Measurements from ENCODE around the gene SLC9A9.

DNA sequence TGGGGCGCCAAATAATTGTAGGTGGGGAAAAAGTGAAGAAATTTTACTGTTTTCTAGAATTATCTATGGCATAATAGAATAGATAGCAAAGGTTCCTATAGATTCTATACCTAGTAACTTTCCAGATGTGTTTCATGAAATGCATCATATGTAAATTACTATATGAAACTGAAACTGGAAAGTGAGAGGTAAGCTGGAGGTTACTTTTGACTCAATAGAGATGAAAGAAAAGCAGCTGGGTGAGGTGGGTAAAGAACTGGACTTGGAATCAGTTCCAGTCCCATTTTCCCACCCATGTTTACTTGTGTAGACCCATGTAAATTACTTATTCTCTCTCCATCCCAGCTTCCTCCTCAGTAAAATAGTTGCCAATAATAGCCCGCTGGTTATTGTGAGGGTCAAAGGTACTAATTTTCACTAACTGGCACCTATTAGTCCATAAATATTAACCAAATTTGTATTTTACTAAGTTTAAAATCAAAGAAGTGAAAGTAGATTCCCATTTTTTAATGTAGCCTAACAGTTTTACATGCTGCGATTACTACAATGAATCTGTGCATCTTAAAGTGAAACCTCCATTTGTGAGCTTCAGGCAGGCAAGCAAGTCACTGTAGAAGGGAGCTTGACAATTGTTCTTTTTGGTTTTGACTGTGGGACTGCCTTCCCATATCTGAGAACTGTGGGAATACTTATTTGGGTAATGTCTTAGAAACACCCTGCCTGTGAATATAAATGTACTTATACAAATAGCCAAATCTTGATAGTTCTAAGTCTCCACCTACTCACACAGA lies 312.1 kb downstream of the SLC9A9 start:
- TF ChIP-seq, protein P1, sequence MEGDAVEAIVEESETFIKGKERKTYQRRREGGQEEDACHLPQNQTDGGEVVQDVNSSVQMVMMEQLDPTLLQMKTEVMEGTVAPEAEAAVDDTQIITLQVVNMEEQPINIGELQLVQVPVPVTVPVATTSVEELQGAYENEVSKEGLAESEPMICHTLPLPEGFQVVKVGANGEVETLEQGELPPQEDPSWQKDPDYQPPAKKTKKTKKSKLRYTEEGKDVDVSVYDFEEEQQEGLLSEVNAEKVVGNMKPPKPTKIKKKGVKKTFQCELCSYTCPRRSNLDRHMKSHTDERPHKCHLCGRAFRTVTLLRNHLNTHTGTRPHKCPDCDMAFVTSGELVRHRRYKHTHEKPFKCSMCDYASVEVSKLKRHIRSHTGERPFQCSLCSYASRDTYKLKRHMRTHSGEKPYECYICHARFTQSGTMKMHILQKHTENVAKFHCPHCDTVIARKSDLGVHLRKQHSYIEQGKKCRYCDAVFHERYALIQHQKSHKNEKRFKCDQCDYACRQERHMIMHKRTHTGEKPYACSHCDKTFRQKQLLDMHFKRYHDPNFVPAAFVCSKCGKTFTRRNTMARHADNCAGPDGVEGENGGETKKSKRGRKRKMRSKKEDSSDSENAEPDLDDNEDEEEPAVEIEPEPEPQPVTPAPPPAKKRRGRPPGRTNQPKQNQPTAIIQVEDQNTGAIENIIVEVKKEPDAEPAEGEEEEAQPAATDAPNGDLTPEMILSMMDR (IDR thresholded peaks at IDR 0.05) = no peak
- TF ChIP-seq POLR2A (IDR thresholded peaks at IDR 0.05) = no peak

Measured in thyroid gland (tissue), 4 donors.